DMS114 treated with DMSO at 0.1 percent for 48 hours (cell line): ENCODE results near the gene TBRG4.

ENCODE experiments used
- DNase-seq: peaks from one replicate; lab custom pipeline; 2025; ENCODE audit not compliant: unreplicated experiment; lab: John Stamatoyannopoulos, UW

Gene TBRG4

DNA sequence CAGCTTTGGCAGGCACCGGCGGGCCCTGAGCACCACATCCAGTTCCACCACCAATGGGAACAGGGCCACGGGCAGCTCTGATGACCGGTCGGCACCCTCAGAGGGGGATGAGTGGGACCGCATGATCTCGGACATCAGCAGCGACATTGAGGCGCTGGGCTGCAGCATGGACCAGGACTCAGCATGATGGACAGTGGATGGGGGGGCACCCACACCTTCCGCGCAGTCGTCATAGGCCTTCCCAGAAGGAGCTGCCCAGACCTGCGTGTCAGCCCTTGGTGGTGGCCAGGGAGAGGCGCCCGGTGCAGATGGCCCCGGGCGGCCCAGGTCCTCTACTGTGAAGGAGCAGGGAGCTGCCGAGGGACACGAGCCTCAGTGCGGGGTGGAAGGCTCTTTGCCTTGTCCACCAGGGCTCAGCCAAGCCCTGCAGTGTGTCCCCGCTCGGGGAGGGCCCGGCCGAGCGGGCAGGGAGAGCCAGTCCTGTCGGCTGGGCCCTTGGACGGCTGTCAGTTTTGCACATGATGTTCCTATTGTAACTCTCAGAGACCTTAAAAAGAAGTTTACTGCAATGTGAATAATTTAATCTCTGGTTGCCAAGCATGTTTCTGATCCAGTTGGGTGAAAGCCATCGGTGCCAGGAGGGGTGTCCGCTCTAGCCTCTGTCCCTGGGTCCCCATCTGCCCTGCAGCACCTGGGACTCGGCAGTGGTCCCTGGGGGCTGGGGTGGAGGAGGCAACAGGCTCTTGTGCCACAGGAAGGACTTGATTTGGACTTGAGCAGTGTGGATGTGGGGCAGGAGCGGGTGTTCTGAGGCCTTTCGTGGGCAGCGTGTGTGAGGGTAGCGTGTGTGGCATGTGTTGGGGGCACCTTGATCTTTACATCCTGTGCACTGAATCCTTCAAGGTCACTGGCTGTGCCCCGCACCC lies 35.4 kb downstream of the TBRG4 start:
- DNase-seq = no peak

DNA sequence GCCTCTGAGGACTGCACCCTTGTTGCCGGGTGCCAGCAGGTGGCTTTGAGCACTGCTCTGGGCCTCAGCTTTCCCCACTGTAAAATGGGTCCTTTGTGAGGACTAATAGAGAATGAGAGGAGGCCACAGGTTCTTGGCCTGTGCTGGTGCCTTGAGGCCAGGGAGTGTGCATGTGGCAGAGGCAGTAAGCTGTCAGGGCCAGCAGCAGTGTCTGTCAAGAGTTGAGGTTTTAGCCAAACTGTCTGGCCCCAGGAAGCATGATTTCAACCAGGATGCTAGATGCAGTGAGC lies 36.2 kb downstream of the TBRG4 start:
- no peak for DNase-seq

DNA sequence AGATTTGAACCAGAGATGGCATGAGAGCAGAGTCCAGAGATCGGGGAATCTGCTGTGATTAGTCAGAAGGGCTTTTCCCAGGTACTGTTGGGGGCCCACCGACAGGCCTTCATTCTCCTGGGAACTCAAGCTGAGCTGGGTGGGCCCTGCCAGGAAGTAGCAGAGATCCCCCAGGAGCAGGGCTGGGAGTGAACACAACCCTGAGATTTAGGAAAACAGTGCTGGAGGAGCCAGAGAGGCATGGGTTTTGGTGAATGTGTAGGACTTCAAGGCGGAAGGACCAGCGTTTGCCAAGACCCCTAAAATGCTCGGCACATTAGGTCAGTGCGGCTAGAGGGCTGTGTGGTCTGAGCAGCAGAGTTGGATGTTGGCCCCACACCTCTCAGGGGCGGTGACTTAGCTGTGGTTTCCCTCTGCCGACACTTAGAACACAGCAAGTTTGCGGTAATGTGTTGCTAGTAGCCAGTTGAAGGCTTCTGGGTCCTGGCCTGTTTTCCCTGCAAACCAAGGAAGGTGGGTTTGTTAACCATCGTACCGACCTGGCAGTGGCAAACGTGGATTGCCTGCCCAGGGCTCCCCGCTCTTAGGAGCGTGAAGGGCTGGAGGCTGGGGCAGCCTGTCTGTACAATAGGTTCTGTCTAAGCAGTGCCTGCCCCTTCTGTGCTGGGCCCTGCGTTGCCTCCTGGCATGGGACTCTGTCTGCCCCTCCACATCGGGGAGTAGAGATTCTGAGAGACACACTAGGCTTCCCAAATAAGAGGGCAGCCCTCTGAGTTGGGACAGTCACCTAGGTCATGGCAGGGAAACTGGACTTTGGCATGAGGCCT lies 36.8 kb downstream of the TBRG4 start:
- no peak for DNase-seq

GRCh38 chr7:45073786-45074527 lies 37.5 kb downstream of the TBRG4 start:
- DNase-seq = no peak

DNA sequence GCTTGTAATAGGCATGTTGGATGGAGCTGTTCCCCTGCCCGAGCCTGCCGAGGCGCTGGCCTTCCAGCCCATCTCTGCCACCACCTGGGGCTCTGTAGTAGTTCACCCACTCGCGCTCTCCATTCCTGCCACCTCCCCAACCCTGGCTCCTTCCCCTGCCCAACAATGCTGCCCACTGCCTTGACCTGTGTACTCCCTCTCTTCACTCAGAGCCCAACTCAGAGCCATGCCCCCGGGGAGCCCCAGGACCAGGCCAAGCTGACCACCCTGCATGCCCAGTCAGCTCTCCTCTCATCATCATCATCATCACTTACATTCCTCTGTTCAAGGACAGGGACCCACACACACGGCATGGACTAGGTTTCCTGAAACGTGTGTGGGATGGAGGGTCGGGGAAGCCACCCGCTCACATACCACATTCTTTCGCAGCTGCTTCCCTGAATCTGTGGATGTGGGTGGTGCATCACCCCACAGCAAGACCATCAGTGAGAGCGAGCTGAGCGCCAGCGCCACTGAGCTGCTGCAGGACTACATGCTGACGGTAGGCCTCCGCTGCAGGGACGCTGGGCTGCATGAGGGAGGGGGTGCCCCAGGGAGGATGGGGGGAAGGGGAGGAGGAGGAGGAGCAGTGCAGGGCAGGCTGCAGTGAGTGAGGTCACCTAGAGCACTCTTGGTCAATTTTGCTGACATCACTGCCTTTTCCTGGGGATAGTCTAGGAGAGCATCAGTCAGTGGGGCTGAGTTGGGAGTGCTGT lies 38.3 kb downstream of the TBRG4 start:
- DNase-seq = no peak

GRCh38 chr7:45072131-45073030 lies 39.1 kb downstream of the TBRG4 start:
- DNase-seq = no peak

DNA sequence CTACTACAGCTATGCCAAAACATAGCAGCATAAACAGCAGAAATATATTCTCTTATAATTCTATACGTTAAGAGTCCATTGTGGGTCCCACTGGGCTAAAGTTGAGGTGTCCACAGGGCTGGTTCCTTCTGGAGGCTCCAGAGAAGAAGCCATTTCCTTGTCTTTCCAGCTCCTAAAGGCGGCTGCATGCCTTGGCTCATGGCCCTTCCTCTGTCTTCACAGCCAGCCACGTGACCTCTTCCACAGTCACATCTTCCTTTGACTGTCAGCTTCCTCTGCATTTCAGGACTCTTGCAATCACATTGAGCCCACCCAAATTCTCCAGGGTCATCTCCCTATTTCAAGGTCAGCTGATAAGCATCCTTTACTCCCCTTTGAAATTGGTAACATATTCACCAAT lies 40.0 kb downstream of the TBRG4 start:
- DNase-seq = no peak

DNA sequence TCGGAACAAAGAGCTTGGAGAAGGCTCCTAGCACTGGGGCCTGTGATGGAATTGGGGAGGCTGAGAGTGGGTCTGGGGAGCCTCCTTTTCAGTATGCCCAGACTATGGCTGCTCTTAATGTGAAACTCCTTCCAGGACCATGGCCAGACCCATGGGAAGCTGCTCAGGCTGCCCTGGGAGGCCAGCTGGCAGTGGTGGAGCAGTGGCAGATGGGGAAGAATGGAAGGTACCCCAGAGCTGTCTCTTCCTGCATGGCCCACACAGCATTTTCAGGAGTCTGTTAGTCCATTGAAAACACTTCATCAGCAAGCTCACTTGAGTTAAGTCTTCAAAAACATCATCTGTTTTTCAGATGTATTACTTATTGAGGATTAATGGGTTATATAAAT lies 41.2 kb downstream of the TBRG4 start:
- no peak for DNase-seq

DNA sequence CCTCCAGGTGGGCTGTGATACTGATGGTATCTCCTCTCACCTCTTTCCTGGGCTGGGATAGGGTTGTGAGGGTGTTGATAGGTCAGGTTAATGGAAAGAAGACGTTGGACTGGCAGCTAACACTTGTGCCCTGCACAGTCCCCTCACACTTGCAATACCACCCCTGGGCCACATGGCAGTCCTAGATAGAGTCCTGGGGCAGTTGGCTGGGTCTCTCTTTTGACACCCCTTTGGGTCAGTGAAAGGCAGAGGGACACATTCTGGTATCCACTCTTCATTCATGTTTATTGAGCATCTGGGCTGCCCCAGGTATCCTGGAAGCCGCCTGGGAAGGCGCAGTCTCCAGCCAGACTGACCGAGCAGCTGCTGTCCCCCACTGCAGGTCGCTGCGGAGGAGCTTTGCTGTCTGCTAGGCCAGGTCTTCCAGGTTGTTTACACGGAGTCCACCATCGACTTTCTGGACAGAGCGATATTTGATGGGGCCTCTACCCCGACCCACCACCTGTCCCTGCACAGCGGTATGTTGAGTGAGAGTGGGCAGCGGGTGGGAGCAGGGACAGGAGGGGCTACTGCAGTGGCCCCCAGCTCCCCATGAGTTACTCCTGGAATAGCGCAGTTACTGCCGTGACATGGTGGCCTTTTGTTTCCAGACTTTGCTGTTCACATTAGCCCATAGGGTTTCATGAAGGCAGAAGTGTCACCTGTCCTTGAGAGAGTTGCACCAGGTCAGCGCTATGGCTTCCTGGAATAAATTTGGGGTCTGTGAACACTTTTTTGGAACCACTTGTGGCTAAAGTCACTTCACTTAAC lies 41.8 kb downstream of the TBRG4 start:
- DNase-seq = no peak

DNA sequence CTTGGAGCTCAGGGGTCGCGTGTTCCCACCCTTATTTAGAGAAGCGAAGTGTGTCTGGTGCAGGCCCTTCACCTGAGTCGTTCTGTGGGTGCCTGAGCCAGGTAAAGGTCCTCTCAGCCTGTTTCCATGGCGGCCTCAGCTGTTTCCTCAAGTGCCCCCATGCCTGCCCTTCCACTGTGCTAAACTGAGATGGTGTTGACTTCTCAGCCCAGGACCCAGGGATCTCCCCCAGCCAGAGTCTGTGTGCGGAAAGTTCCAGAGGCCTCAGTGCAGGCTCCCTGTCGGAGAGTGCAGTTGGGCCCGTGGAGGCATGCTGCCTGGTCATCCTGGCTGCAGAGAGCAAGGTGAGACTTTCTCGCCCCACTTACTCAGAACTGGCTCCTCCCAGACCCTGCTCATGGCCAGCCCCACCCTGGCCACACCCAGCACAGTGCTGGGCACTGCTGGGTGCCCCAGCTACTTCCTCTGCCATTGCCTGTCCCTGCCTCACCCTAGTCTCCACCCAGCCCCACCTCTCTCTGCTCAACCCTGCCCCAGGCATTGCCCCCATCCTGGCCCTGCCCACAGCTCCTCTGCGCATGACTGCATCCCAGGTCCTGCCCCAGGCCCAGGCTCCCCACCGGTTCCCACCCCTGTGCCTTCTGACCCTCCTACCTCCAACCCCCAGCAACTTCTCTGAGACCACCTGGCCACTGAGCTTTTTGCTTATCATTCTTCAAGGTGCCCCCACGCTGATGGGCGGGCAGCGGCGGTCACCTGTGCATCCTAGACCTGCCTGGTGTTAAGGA lies 43.1 kb downstream of the TBRG4 start:
- no peak for DNase-seq

DNA sequence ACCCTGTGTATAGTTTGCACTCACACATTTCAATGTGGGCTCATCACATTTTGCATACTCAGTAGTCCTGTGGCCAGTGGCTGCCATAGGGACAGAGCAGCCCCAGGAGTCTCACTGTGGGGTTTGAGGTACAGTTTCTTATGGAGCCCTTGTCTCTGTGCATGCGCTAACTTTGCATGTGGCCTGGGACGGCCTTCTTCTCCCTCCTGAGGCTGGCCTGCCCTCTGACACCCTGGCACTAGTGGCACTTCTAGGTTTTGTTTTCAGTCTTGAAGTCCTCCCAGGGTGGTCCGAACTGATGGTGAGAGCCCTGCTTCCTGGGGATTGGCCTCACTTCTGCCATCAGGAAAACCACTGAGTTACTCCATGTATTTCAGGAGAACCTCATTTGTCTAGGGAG lies 43.9 kb downstream of the TBRG4 start:
- no peak for DNase-seq

DNA sequence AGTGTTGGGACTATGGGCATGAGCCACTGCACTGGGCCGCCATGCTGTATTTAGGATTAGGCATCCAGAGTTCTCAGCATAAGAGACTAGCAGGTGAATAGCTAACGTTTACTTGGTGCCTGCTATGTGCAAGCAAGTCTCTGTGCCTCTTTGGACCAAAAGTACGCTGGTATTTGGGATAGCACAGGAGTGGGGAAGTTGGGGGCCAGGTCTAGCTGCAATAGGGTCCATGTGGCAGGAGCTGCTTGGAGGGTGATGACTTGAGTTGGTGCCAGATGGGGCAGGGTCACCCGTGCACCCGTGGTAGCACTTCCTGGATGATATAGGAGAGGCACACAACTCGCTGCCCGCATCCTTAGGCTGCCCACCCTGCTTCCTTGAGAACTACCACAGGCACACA lies 45.1 kb downstream of the TBRG4 start:
- no peak for DNase-seq

DNA sequence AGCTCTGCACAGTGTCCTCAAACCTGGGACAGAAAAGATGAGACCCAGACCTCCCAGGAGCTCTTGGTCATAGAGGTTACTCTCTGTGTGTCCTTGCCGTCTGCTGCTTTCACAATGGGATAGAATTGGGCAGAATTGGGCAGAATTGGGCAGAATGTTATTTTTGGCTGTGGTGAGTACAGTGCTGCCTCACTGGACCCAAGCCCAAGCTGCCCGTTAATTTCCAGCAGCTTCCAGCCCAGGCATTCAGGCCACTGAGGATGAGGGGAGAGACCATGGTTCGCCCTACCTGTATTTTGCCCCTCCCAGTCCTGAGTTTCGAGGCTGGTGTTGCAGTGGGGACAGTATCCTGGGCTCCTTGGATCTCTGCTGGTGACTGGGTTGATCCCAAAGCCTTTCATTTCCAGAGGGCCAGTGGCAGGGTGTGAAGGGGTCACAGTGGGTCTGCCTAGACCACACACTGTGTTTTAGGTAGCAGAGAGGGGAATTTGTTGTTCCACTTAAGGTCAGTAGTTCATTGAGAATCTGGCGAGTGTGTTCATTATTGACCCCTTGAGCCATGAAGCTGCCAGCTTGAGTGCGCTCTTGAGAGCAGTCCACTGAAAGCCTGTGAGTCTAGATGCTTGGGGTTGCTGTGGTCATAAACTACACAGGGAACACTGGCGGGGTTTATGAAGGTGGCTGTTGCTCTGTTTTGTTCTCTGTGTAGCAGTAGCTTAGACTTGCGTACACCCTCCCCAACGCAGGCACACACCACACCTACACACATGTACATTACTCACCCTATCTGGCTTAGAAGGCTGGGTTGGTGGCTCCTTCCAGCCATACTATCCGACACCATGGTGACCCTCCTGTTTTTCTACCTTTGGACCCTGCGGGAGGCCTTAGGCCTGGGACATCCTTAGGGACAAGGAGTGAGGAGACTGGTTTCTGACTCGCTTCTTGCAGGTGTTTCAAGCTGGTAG lies 46.2 kb downstream of the TBRG4 start:
- DNase-seq = no peak

DNA sequence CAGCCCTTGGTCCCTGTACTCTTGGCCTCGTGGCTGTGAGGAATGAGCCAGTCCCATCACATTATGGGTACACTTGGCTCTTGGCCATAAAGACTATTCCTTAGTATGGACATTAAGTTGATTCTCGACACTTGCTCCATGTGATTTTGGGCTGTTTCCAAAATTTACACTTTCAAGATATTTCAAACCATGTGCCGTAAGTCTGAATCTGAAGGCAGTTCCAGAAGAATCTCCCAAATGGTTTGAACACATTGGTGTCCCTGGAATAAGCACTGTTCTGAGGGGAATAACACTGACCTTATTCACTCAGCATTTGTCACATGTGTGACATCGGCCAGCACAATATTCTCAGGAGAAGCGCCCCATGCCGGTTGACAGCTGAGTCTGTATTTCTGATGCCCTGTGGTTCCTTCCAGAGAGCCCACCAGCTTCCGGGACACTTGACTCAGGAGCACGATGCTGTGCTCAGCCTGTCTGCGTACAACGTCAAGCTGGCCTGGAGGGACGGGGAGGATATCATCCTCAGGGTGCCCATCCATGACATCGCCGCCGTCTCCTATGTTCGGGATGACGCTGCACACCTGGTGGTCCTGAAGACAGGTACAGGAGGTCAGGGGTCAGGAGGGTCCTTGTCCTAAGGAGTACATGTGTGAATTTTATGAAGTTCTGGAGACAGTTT lies 47.3 kb downstream of the TBRG4 start:
- DNase-seq = no peak

DNA sequence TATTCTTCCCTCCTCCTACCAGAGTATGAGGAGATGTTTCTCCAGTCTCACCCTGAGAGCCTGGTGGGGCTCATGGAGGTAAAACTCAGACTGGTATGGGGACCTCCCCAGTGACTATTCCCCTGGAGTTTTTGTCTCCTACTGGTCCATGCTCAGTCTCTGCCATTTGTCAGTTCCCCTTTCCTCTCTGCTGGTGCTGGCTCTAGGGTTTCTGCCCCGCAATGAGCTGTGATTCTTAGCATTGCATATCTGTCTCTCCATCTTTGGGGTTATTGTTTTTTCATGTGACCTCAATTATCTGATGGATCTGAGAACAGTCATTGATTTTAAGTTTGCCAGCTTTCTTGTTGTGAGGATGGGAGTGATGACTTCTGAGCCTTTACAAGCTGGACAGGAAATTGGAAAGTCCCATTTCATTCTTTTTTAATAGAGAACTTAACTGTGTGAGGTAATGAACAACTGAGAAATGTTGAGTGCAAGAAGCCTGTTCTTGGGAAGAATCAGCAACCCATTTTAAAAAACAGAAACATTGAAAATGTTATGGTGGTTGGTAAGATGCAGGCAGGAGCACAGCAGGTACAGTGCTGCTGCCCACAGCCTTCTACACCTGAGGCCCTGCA lies 49.6 kb downstream of the TBRG4 start:
- DNase-seq = no peak

DNA sequence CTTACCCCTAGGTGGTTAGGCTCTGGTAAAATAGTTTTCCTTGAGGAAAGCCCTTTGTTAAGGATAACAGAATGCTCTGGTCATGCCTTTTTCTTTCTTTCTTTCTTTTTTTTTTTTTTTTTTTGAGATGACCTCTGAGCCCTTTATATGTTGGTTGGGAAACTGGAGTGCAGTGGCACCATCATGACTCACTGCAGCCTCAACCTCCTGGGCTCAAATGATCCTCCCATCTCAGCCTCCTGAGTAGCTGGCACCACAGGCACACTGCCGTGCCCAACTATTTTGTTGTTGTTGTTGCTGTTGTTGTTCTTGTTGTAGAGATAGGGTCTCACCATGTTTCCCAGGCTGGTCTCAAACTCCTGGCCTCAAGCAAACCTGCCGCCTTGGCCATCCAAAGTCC lies 50.1 kb downstream of the TBRG4 start:
- no peak for DNase-seq
